ENCODE results near the gene ZMYM2. TPM values are rescaled to one million over a fixed set of nuclear protein-coding genes. Genes with fewer than 3 reads are reported as not detected.

Gene ZMYM2
- total RNA-seq, 2 donors from 2014 or later: 94.2 to 102 TPM

DNA sequence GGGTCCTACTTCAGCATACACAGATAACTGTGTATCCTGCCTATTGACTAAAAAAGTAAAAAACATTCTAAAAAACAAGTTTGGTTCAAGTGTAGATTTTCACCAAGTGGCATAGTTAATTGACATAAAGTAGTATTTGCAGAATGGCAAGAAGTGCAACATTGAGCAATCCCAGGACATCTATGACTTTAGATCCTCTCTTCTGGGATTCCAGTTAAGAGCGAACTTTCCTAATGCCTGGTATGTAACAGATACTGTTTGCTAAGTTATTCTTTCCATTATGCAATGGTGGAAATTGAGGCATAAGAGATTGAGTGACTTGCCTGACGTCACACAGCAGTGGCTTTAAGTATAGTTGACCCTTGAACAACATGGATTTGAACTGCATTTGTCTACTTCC, 96.1 kb downstream of the ZMYM2 start:
- Histone ChIP-seq H3K27ac (no peak overlapping the region), H3K27me3 (replicated peaks; ENCODE audit: insufficient read depth) (no peaks in the 10 kb centered on the region), H3K36me3 (peaks cover 6% of the 10 kb centered on the region), H3K4me1 (ENCODE audit: control insufficient read depth in 1 of 2, low read depth in 2 of 2) (no peaks in the 10 kb centered on the region), H3K4me3 (no peak overlapping the region), H3K9me3 (no peaks in the 10 kb centered on the region)
- DNase-seq (ENCODE audit: low spot score) (no peak), ATAC-seq (ENCODE audit: insufficient number of reproducible peaks, low FRiP score, low read depth) (no peak)
- TF ChIP-seq, protein P1, sequence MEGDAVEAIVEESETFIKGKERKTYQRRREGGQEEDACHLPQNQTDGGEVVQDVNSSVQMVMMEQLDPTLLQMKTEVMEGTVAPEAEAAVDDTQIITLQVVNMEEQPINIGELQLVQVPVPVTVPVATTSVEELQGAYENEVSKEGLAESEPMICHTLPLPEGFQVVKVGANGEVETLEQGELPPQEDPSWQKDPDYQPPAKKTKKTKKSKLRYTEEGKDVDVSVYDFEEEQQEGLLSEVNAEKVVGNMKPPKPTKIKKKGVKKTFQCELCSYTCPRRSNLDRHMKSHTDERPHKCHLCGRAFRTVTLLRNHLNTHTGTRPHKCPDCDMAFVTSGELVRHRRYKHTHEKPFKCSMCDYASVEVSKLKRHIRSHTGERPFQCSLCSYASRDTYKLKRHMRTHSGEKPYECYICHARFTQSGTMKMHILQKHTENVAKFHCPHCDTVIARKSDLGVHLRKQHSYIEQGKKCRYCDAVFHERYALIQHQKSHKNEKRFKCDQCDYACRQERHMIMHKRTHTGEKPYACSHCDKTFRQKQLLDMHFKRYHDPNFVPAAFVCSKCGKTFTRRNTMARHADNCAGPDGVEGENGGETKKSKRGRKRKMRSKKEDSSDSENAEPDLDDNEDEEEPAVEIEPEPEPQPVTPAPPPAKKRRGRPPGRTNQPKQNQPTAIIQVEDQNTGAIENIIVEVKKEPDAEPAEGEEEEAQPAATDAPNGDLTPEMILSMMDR (IDR thresholded peaks at IDR 0.05): no peak

DNA sequence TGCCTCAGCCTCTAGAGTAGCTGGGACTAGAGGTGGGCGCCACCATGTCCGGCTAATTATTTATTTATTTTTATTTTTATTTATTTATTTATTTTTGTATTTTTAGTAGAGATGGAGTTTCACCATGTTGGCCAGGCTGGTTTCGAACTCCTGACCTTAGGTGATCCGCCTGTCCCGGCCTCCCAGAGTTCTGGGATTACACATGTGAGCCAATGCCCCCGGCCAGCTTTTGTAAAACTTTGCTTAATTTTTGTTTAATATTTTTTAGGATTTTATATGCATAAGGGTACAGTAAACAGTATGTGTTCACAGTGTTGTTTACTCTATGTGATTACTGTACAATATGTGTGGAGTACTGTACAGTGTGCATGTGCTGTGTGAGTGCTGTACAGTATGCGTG, 98.7 kb downstream of the ZMYM2 start:
- Histone ChIP-seq H3K9me3 (no peaks in the 10 kb centered on the region), H3K36me3 (peaks cover 29% of the 10 kb centered on the region), H3K27me3 (replicated peaks; ENCODE audit: insufficient read depth) (no peaks in the 10 kb centered on the region), H3K4me1 (ENCODE audit: control insufficient read depth in 1 of 2, low read depth in 2 of 2) (no peaks in the 10 kb centered on the region), H3K27ac (no peak overlapping the region), H3K4me3 (no peak overlapping the region)
- no peak for DNase-seq (ENCODE audit: low spot score)
- no peak for ATAC-seq (ENCODE audit: insufficient number of reproducible peaks, low FRiP score, low read depth)
- TF ChIP-seq, protein P1 (IDR thresholded peaks at IDR 0.05): no peak

DNA sequence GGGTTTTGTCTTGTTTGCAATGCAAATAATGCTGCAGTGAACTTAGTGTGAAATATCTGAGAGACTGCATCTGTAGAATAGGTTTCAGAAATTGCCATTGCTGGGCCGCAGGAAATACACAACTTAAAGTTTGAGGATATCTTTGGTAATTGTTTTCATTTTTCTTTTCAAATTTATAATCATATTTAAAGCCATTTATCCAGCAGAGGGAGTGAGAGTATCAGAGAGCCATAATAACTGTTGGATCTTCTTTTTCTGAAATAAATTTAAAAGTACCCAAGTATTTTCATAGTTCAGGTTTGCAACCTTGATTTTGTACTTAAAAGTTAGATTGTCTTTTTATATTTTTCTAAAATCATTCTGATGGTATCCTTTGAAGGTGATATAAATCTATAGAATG, 99.4 kb downstream of the ZMYM2 start:
- no peak for DNase-seq (ENCODE audit: low spot score)
- peaks cover 29% of the 10 kb centered on the region for H3K36me3 ChIP-seq
- no peak overlapping the region for H3K27ac ChIP-seq
- no peaks in the 10 kb centered on the region for H3K9me3 ChIP-seq
- H3K27me3 ChIP-seq (replicated peaks; ENCODE audit: insufficient read depth): no peaks in the 10 kb centered on the region
- no peaks in the 10 kb centered on the region for H3K4me1 ChIP-seq (ENCODE audit: control insufficient read depth in 1 of 2, low read depth in 2 of 2)
- TF ChIP-seq, protein P1 (IDR thresholded peaks at IDR 0.05): no peak
- H3K4me3 ChIP-seq: no peak overlapping the region
- ATAC-seq (ENCODE audit: insufficient number of reproducible peaks, low FRiP score, low read depth): no peak

DNA sequence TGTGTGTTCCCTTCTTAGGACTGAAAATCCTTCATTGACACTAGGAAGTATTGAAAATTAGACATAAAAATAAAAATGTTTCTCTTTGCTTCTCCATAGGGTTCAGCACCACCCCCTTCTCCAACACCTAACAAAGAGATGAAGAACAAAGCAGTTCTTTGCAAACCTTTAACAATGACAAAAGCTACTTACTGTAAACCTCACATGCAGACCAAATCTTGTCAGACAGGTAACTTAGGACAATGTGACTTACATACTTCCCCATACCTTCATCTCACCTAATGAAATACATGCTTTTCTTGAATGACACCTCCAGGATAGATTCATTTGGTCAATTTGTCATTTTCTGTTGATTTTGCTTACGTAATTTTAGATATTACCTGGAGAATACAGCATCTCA, 99.9 kb downstream of the ZMYM2 start:
- no peak overlapping the region for H3K4me3 ChIP-seq
- no peaks in the 10 kb centered on the region for H3K9me3 ChIP-seq
- H3K36me3 ChIP-seq: peaks cover 29% of the 10 kb centered on the region
- no peak for ATAC-seq (ENCODE audit: insufficient number of reproducible peaks, low FRiP score, low read depth)
- TF ChIP-seq, protein P1 (IDR thresholded peaks at IDR 0.05): no peak
- no peak for DNase-seq (ENCODE audit: low spot score)
- H3K27ac ChIP-seq: no peak overlapping the region
- H3K4me1 ChIP-seq (ENCODE audit: control insufficient read depth in 1 of 2, low read depth in 2 of 2): no peaks in the 10 kb centered on the region
- no peaks in the 10 kb centered on the region for H3K27me3 ChIP-seq (replicated peaks; ENCODE audit: insufficient read depth)

DNA sequence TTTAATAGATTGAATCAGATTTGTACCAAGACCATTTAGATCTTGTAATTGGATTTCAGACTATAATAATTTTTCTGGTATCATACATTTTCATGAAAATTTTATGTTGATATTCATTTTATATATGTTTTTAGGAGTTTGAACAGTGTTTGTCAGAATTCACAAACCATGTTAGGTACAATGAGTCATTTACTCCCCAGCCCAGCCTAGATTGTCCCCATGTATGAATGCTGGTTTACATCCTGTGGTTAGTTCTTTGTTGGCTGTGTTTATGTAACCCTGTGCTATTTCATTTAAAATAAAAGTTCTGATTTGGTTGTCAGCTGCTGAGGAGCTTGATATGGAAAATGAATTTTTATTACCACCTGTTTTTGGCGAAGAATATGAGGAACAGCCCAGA, 105.6 kb downstream of the ZMYM2 start:
- H3K4me1 ChIP-seq (ENCODE audit: control insufficient read depth in 1 of 2, low read depth in 2 of 2): no peaks in the 10 kb centered on the region
- no peak overlapping the region for H3K27ac ChIP-seq
- DNase-seq (ENCODE audit: low spot score): no peak
- H3K27me3 ChIP-seq (replicated peaks; ENCODE audit: insufficient read depth): no peaks in the 10 kb centered on the region
- H3K36me3 ChIP-seq: peaks cover 48% of the 10 kb centered on the region
- ATAC-seq (ENCODE audit: insufficient number of reproducible peaks, low FRiP score, low read depth): no peak
- no peaks in the 10 kb centered on the region for H3K9me3 ChIP-seq
- no peak overlapping the region for H3K4me3 ChIP-seq
- TF ChIP-seq, protein P1 (IDR thresholded peaks at IDR 0.05): no peak
